Measurements from ENCODE around the gene GGNBP2. TPM values are rescaled to one million over a fixed set of nuclear protein-coding genes. Genes with fewer than 3 reads are reported as not detected.

Gene GGNBP2
- polyA plus RNA-seq, 1 experiment: 73.7 TPM

- Histone ChIP-seq H3K4me3 (ENCODE audit: low read depth, low read length) (no peak overlapping the region), H3K27me3 (ENCODE audit: control insufficient read depth, insufficient read depth, low read length) (no peaks in the 10 kb centered on the region), H3K36me3 (ENCODE audit: control insufficient read depth, insufficient read depth, low read length) (peaks cover 14% of the 10 kb centered on the region)
- ChIA-PET POLR2A (no interaction called here), CTCF (interaction anchor here (0.7 to 1.8 kb wide), 2 partner anchors 16 to 17 kb away, joined by 3 to 9 read pairs; no protein-coding TSS in a partner anchor)
- no peak for TF ChIP-seq CTCF (IDR thresholded peaks at IDR 0.05; ENCODE audit: insufficient read depth, low read depth, low read length)
- DNase-seq (ENCODE audit: low read depth): no peak
Observed at GRCh38 chr17:36498560-36499300, 46.0 kb upstream of the GGNBP2 start.

- Histone ChIP-seq H3K4me3 (ENCODE audit: low read depth, low read length) (no peak overlapping the region), H3K27me3 (ENCODE audit: control insufficient read depth, insufficient read depth, low read length) (no peaks in the 10 kb centered on the region), H3K36me3 (ENCODE audit: control insufficient read depth, insufficient read depth, low read length) (peaks cover 23% of the 10 kb centered on the region)
- DNase-seq (ENCODE audit: low read depth): no peak
- ChIA-PET CTCF (interaction anchor here (0.6 kb wide), 3 partner anchors 13 to 579 kb away, joined by 3 read pairs; no protein-coding TSS in a partner anchor), POLR2A (no interaction called here)
- TF ChIP-seq CTCF (IDR thresholded peaks at IDR 0.05; ENCODE audit: insufficient read depth, low read depth, low read length): no peak
Observed at GRCh38 chr17:36500745-36501225, 43.9 kb upstream of the GGNBP2 start.

GRCh38 chr17:36501351-36501750 is 43.4 kb upstream of the GGNBP2 start:
- TF ChIP-seq CTCF (IDR thresholded peaks at IDR 0.05; ENCODE audit: insufficient read depth, low read depth, low read length): no peak
- Histone ChIP-seq H3K27me3 (ENCODE audit: control insufficient read depth, insufficient read depth, low read length) (no peaks in the 10 kb centered on the region), H3K36me3 (ENCODE audit: control insufficient read depth, insufficient read depth, low read length) (peaks cover 25% of the 10 kb centered on the region), H3K4me3 (ENCODE audit: low read depth, low read length) (no peak overlapping the region)
- ChIA-PET CTCF (interaction anchor here (0.6 kb wide), 1 partner anchor 13 kb away, joined by 3 read pairs; no protein-coding TSS in a partner anchor), POLR2A (no interaction called here)
- DNase-seq (ENCODE audit: low read depth): no peak

- TF ChIP-seq CTCF (IDR thresholded peaks at IDR 0.05; ENCODE audit: insufficient read depth, low read depth, low read length): no peak
- no peak for DNase-seq (ENCODE audit: low read depth)
- Histone ChIP-seq H3K4me3 (ENCODE audit: low read depth, low read length) (no peak overlapping the region), H3K36me3 (ENCODE audit: control insufficient read depth, insufficient read depth, low read length) (peaks cover 25% of the 10 kb centered on the region), H3K27me3 (ENCODE audit: control insufficient read depth, insufficient read depth, low read length) (no peaks in the 10 kb centered on the region)
- POLR2A ChIA-PET: no interaction called here
- CTCF ChIA-PET: no interaction called here
Observed at GRCh38 chr17:36501963-36502362, 42.8 kb upstream of the GGNBP2 start.

- ChIA-PET POLR2A (no interaction called here), CTCF (interaction anchor here (1.4 kb wide), 1 partner anchor 20 kb away, joined by 3 read pairs; no protein-coding TSS in a partner anchor)
- Histone ChIP-seq H3K36me3 (ENCODE audit: control insufficient read depth, insufficient read depth, low read length) (peaks cover 22% of the 10 kb centered on the region), H3K27me3 (ENCODE audit: control insufficient read depth, insufficient read depth, low read length) (no peaks in the 10 kb centered on the region), H3K4me3 (ENCODE audit: low read depth, low read length) (no peak overlapping the region)
- TF ChIP-seq CTCF (IDR thresholded peaks at IDR 0.05; ENCODE audit: insufficient read depth, low read depth, low read length): no peak
- DNase-seq (ENCODE audit: low read depth): no peak
Observed at GRCh38 chr17:36503456-36504155, 41.1 kb upstream of the GGNBP2 start.
